GM19463 (cell line): ENCODE results near the gene CACNA1F.

Source experiments
- ATAC-seq: cut with Tn5 transposase; IDR thresholded peaks from one replicate; pipeline ENCODE4 v1.9.1; 2021; ENCODE audit warnings: mild to moderate bottlenecking, moderate library complexity; ENCODE audit not compliant: unreplicated experiment

Gene CACNA1F

DNA sequence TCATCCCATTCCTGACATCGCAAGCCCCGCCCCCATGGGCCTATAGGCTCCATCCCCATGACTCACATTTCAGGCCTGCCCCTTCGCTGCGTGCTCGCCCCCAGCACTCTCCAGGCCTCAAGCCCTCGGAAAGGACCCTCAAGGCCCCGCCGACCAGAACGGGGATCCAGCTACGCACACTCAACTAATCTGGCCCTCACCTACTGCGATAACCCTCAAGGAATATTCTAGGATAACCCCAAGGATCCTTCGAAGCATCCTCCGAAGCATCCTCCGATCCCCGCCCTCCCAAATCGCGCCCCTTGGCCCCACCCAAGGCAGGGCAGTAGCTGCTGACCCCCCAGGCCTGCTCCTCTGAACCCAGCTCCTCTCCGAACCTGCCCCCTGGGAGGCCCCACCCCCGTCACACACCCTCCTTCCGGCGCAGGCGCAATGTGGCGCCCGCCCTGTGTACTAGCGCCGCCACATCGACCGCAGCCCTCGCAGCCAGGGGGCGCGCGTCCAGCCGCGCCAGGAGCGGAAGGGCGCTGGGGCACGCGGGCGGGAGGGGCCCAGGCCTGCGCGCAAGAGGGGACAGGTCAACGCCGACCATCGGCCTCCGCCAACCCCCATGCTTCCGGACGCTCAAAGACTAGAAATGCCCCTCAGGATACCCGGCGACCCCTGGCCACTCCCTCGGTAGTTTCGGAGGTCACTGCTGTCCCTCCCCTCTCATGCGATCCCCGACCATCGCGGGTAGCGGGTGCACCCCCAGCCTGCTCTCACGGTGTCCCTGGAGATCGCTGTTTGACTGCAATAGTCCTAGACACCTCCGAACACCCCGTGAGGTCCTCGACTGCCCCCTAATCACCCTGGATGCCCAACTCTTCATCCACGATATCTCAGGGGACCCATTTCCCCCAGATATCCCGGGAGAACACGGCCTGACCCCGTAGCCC lies 77.0 kb downstream of the CACNA1F start:
- peak; percentile 90 for ATAC-seq

GRCh38 chrX:49155243-49155899 lies 77.8 kb downstream of the CACNA1F start:
- no peak for ATAC-seq
